ENCODE results near the gene PDZK1. TPM values are rescaled to one million over a fixed set of nuclear protein-coding genes. Genes with fewer than 3 reads are reported as not detected.
"Not testable (repeated sequence)": the region's sequence is repeated elsewhere in the genome, so short reads cannot be mapped to it uniquely, and the experiment has no call there.

The PDZK1 gene
- total RNA-seq, 1 donor from 2014 or later: not detected

- no peaks in the 10 kb centered on the region for H3K36me3 ChIP-seq
- H3K4me1 ChIP-seq: peaks cover 11% of the 10 kb centered on the region
- DNase-seq: peak; percentile 78
- peaks cover 12% of the 10 kb centered on the region for H3K27me3 ChIP-seq (ENCODE audit: low read depth)
- TF ChIP-seq CTCF (IDR thresholded peaks at IDR 0.05): peak; percentile 96
- intact Hi-C loops (cut with DNase I): no loop called here
- H3K4me3 ChIP-seq: peak overlapping the region; percentile 35
- H3K9me3 ChIP-seq: no peaks in the 10 kb centered on the region
- no peak overlapping the region for H3K27ac ChIP-seq
- peak; percentile 94 to 97 for ATAC-seq
Observed at GRCh38 chr1:145720878-145721671, 13.9 kb upstream of the PDZK1 start.

GRCh38 chr1:145720556-145720877 is 13.3 kb upstream of the PDZK1 start:
- no peaks in the 10 kb centered on the region for H3K36me3 ChIP-seq
- no peak overlapping the region for H3K4me3 ChIP-seq
- peaks cover 11% of the 10 kb centered on the region for H3K4me1 ChIP-seq
- no peak for TF ChIP-seq CTCF (IDR thresholded peaks at IDR 0.05)
- H3K9me3 ChIP-seq: no peaks in the 10 kb centered on the region
- no peak for DNase-seq
- peak in 1 of 2 donors; percentile 32 for ATAC-seq
- intact Hi-C loops (cut with DNase I): no loop called here
- peaks cover 12% of the 10 kb centered on the region for H3K27me3 ChIP-seq (ENCODE audit: low read depth)
- no peak overlapping the region for H3K27ac ChIP-seq

- Histone ChIP-seq H3K4me1 (peaks cover 11% of the 10 kb centered on the region), H3K27ac (no peak within 1 kb of the TSS), H3K27me3 (ENCODE audit: low read depth) (peaks cover 12% of the 10 kb centered on the region), H3K4me3 (no peak within 1 kb of the TSS), H3K36me3 (no peaks in the 10 kb centered on the region), H3K9me3 (no peaks in the 10 kb centered on the region)
- intact Hi-C loops (cut with DNase I): no loop called here
- TF ChIP-seq CTCF (IDR thresholded peaks at IDR 0.05): no peak
- DNase-seq (no peak), ATAC-seq (no peak)
Observed at GRCh38 chr1:145719230-145720079, 12.3 kb upstream of the PDZK1 start, which contains the start of gene CD160. Gene CD160, plus strand, starts transcription at chr1:145719499. Its CDS starts 8,829 bp downstream, at chr1:145728328.

- H3K4me3 ChIP-seq; H3K36me3 ChIP-seq; H3K27ac ChIP-seq; ATAC-seq; DNase-seq; intact Hi-C loops (cut with DNase I); H3K9me3 ChIP-seq: not testable (repeated sequence)
- Histone ChIP-seq H3K27me3 (ENCODE audit: low read depth) (peaks cover 12% of the 10 kb centered on the region), H3K4me1 (peaks cover 11% of the 10 kb centered on the region)
Observed at GRCh38 chr1:145718465-145718864, 11.3 kb upstream of the PDZK1 start.

- no peak for TF ChIP-seq CTCF (IDR thresholded peaks at IDR 0.05)
- no peaks in the 10 kb centered on the region for H3K9me3 ChIP-seq
- DNase-seq (no peak), ATAC-seq (no peak)
- H3K4me1 ChIP-seq: peaks cover 11% of the 10 kb centered on the region
- intact Hi-C loops (cut with DNase I): no loop called here
- H3K27me3 ChIP-seq (ENCODE audit: low read depth): peaks cover 12% of the 10 kb centered on the region
- H3K27ac ChIP-seq: no peak overlapping the region
- no peak overlapping the region for H3K4me3 ChIP-seq
- no peaks in the 10 kb centered on the region for H3K36me3 ChIP-seq
Observed at GRCh38 chr1:145717833-145718232, 10.7 kb upstream of the PDZK1 start.

Data from lower lobe of right lung (tissue), 2 donors.